ENCODE measurements around the gene DLG2. TPM values are rescaled to one million over a fixed set of nuclear protein-coding genes. Genes with fewer than 3 reads are reported as not detected.

The DLG2 gene
- total RNA-seq (2021; fragmentation: NEBNext Ultra II Directional; extraction: Animal tissue kit (Norgen Biotek cat#: 25700)), result 14.3 and 17.0 TPM in 2 replicates
- 1.7 and 2.2 TPM in 2 replicates for polyA plus RNA-seq (2011; rRNA removed)
- polyA plus RNA-seq (2011; cell fraction: cytosol; rRNA removed), result 2.6 TPM
- polyA plus RNA-seq (2011; cell fraction: nucleus; rRNA removed), result 4.4 TPM
- polyA plus RNA-seq (2012, experiment 1 of 2), result 3.1 to 7.0 TPM (median 4.1 TPM) in 4 replicates
- 1.2 TPM for polyA plus RNA-seq (2012, experiment 2 of 2)
- polyA plus RNA-seq (2013, experiment 1 of 2), result 5.3 TPM
- polyA plus RNA-seq (2013, experiment 2 of 2), result 4.6 TPM
- polyA minus RNA-seq (2011; rRNA and poly(A)+ RNA removed), result 20.6 and 22.5 TPM in 2 replicates
- polyA minus RNA-seq (2011; cell fraction: cytosol; rRNA and poly(A)+ RNA removed), result 5.7 TPM
- polyA minus RNA-seq (2011; cell fraction: nucleus; rRNA and poly(A)+ RNA removed), result 70.0 TPM
- long read RNA-seq, experiment 1, partial matches to known transcripts, result 0 of 7 reads
- long read RNA-seq, experiment 1, other reads (novel, unspliced or antisense), result 6 of 7 reads
- long read RNA-seq, experiment 2, partial matches to known transcripts, result 3 of 9 reads
- long read RNA-seq, experiment 2, other reads (novel, unspliced or antisense), result 6 of 9 reads

DNA sequence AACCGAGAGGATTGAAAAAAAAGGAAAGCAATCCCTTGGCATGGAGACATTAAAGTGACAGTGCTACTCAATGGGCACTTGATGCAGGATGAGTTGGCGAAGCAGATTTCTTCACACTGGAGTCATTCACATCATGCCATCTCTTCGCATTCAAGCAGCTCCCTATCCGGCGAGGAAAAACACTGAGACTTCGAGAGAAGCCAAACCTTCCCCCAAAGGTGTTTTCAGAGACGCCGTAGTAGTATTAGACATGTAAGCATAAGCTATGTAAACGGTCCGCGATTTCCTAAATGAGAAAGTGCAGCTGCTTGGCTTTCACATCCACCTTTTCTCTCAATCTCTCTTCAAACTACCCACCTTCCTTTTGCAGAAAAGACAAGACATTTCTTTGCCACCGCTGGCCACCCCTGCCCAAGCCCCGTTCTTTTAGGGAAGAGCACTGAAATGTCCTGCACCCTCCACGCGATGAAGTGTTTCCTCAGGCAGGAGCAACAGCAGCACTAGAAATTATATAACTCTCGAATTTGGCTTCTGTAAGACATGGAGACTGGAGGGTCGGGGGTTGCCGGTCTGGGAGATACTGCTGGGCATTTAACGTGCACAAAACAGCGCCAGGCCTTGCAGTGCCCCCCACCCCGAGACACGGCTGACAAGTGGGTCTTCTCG, at the start of gene DLG2:
TSS of gene DLG2 (minus strand) at position 13 of the 666 bp plus-strand sequence.
- Histone ChIP-seq H3K23me2 (ENCODE audit: low read depth, low read length) (peaks cover 12% of the 10 kb centered on the region), H2BK20ac (ENCODE audit: low read length) (no peak within 1 kb of the TSS), H3K4me2 (ENCODE audit: insufficient read depth in 1 of 2, low read depth in 2 of 2, low read length in 2 of 2) (peak within 1 kb of the TSS; percentile 68 to 99), H3K27ac (ENCODE audit: low read depth, low read length) (peak within 1 kb of the TSS; percentile 30; the same call in 1 of the 2 replicates), H3K4me3 (ENCODE audit: extremely low read depth in 1 of 4, insufficient read depth in 2 of 4, low read depth in 3 of 4, low read length in 4 of 4) (peak within 1 kb of the TSS; percentile 72 to 95 (median 92)), H3K9me3 (ENCODE audit: insufficient read depth in 2 of 2, low read depth in 1 of 2, low read length in 1 of 2) (no peaks in the 10 kb centered on the region), H4K8ac (ENCODE audit: extremely low read depth, insufficient read depth, low read length) (peak within 1 kb of the TSS; percentile 88; the same call in 1 of the 2 replicates), H3K27me3 (replicated peaks in 1 of 4; ENCODE audit: control insufficient read depth in 3 of 4, extremely low read depth in 1 of 4, insufficient read depth in 3 of 4, low read length in 3 of 4) (no peaks in the 10 kb centered on the region), H3K79me2 (ENCODE audit: control insufficient read depth in 1 of 2, insufficient read depth in 2 of 2, low read length in 2 of 2) (peaks cover 18 to 41% of the 10 kb centered on the region in 2 experiments), H4K5ac (ENCODE audit: insufficient read length, low read depth, low read length) (peak within 1 kb of the TSS; percentile 69), H3K36me3 (ENCODE audit: control insufficient read depth in 2 of 4, insufficient read depth in 4 of 4, low read length in 3 of 4) (peaks cover 0 to 17% (median 5%) of the 10 kb centered on the region in 4 experiments; a peak in 4 of 8 replicates), H3K4ac (replicated peaks; ENCODE audit: insufficient read length, low read depth, low read length) (no peak within 1 kb of the TSS), H4K20me1 (replicated peaks in 1 of 2; ENCODE audit: control insufficient read depth in 1 of 2, insufficient read depth in 2 of 2, low read length in 2 of 2) (no peaks in the 10 kb centered on the region), H3K4me1 (replicated peaks in 1 of 4; ENCODE audit: control insufficient read depth in 3 of 4, insufficient read depth in 4 of 4, low read length in 3 of 4) (peaks cover 0 to 9% (median 0%) of the 10 kb centered on the region in 4 experiments; a peak in 4 of 7 replicates), H3K18ac (ENCODE audit: extremely low read depth, low read length) (peak within 1 kb of the TSS; percentile 11; the same call in 1 of the 2 replicates), H4K91ac (replicated peaks; ENCODE audit: insufficient read length, low read length) (no peak within 1 kb of the TSS), H2BK15ac (ENCODE audit: low read length) (no peak within 1 kb of the TSS), H2BK120ac (replicated peaks; ENCODE audit: low read depth, low read length) (no peak within 1 kb of the TSS), H2BK5ac (ENCODE audit: low read depth, low read length) (peak within 1 kb of the TSS; percentile 85), H3K79me1 (ENCODE audit: low read depth, low read length) (peaks cover 2% of the 10 kb centered on the region; the same call in 1 of the 2 replicates), H3K56ac (replicated peaks; ENCODE audit: insufficient read length, low read depth, low read length) (peak within 1 kb of the TSS; percentile 32), H3K23ac (ENCODE audit: insufficient read length) (no peak within 1 kb of the TSS), H2AFZ (ENCODE audit: low read length) (peak within 1 kb of the TSS; percentile 89), H2BK12ac (ENCODE audit: low read depth, low read length) (no peak within 1 kb of the TSS), H3K14ac (ENCODE audit: insufficient read length) (no peak within 1 kb of the TSS), H3K9ac (replicated peaks in 1 of 4; ENCODE audit: extremely low read depth in 1 of 4, low read depth in 3 of 4, low read length in 3 of 4) (peak within 1 kb of the TSS; percentile 77 to 84 (median 81)), H2AK5ac (ENCODE audit: low read depth, low read length) (no peak within 1 kb of the TSS)
- CTCF ChIA-PET (ENCODE audit: partially characterized antibody), result interaction anchor here (0.6 to 1.6 kb wide), 4 partner anchors 9 to 728 kb away, joined by 3 to 4 read pairs (median 3); no protein-coding TSS in a partner anchor
- DNase-seq (ENCODE audit: low read depth in 1 of 2, low spot score in 2 of 2) (no peak), FAIRE-seq (no peak)
- WGBS, 2 experiments (ENCODE audit: extremely low coverage in 1 of 2, insufficient coverage in 1 of 2, insufficient read length in 1 of 2, insufficient replicate concordance in 2 of 2, low coverage in 1 of 2, low lambda C conversion rate in 2 of 2, missing lambda C conversion rate in 1 of 2), result 3% methylated on average over 23 of the region's 23 CpGs; no CpG with 5 or more reads in 1 of the 2 experiments
- POLR2A ChIA-PET (ENCODE audit: partially characterized antibody), result interaction anchor here (0.6 to 3.0 kb wide), 12 partner anchors 9 to 214 kb away, joined by 3 to 20 read pairs (median 6); partner anchors contain the start of genes CREBZF and TMEM126A
- TF ChIP-seq SIN3A (conservative IDR thresholded peaks at IDR 0.05 in 1 of 2, IDR thresholded peaks at IDR 0.05 in 1 of 2; ENCODE audit: low read depth in 1 of 2, low read length in 2 of 2), result peak in 1 of 2 experiments; percentile 12; a peak in 1 of 4 replicates
